Neural cell (in vitro differentiated cells): ENCODE results near the gene AP1S3.

Source experiments
- EP300 ChIP-seq: fragments of 450-650 bp; conservative IDR thresholded peaks from 2 replicates; pipeline ENCODE4 v1.6.1; 2014; ENCODE audit warnings: antibody characterized with exemption, mild to moderate bottlenecking, moderate library complexity; ENCODE audit not compliant: poor library complexity, severe bottlenecking
- EZH2 ChIP-seq: fragments of 200-600, 300-800 bp; shearing (Covaris generic), sonication (generic); IDR thresholded peaks from 2 replicates; pipeline ENCODE4 v1.6.1; 2014; ENCODE audit warnings: antibody characterized with exemption, low read length, borderline replicate concordance, mild to moderate bottlenecking; ENCODE audit not compliant: insufficient read depth, poor library complexity, severe bottlenecking
- MXI1 ChIP-seq: fragments of 450-650 bp; conservative IDR thresholded peaks from 2 replicates; pipeline ENCODE4 v1.6.1; 2014; ENCODE audit warnings: antibody characterized with exemption, mild to moderate bottlenecking; ENCODE audit not compliant: poor library complexity, severe bottlenecking
- POLR2AphosphoS5 ChIP-seq: IDR thresholded peaks from 2 replicates; pipeline ENCODE4 v1.6.1; 2012
- RAD21 ChIP-seq: fragments of 450-650 bp; conservative IDR thresholded peaks from 2 replicates; pipeline ENCODE4 v1.6.1; 2014; ENCODE audit warnings: antibody characterized with exemption, mild to moderate bottlenecking, moderate library complexity
- REST ChIP-seq: IDR thresholded peaks from 2 replicates; pipeline ENCODE4 v1.6.1; 2012; ENCODE audit warnings: borderline replicate concordance
- SMC3 ChIP-seq: fragments of 450-650 bp; conservative IDR thresholded peaks from 2 replicates; pipeline ENCODE4 v1.6.1; 2014; ENCODE audit warnings: antibody characterized with exemption, mild to moderate bottlenecking, moderate library complexity; ENCODE audit not compliant: poor library complexity
- TAF1 ChIP-seq: IDR thresholded peaks from 2 replicates; pipeline ENCODE4 v1.6.1; 2012; ENCODE audit warnings: low read depth
- TF ChIP-seq, protein P1 (sequence below): fragments of 450-650 bp; IDR thresholded peaks from 2 replicates; pipeline ENCODE4 v1.5.1; 2014; ENCODE audit warnings: antibody characterized with exemption, mild to moderate bottlenecking, moderate library complexity; ENCODE audit not compliant: poor library complexity, severe bottlenecking

GRCh38 chr2:223725494-223725893, 111.9 kb downstream of the AP1S3 start:
- TF ChIP-seq, protein P1, sequence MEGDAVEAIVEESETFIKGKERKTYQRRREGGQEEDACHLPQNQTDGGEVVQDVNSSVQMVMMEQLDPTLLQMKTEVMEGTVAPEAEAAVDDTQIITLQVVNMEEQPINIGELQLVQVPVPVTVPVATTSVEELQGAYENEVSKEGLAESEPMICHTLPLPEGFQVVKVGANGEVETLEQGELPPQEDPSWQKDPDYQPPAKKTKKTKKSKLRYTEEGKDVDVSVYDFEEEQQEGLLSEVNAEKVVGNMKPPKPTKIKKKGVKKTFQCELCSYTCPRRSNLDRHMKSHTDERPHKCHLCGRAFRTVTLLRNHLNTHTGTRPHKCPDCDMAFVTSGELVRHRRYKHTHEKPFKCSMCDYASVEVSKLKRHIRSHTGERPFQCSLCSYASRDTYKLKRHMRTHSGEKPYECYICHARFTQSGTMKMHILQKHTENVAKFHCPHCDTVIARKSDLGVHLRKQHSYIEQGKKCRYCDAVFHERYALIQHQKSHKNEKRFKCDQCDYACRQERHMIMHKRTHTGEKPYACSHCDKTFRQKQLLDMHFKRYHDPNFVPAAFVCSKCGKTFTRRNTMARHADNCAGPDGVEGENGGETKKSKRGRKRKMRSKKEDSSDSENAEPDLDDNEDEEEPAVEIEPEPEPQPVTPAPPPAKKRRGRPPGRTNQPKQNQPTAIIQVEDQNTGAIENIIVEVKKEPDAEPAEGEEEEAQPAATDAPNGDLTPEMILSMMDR = no peak
- TF ChIP-seq TAF1 (no peak), REST (no peak), EP300 (no peak), EZH2 (no peak), SMC3 (no peak), MXI1 (no peak), RAD21 (no peak), POLR2AphosphoS5 (no peak)
